Measurements from ENCODE around the gene TFEB. TPM values are rescaled to one million over a fixed set of nuclear protein-coding genes. Genes with fewer than 3 reads are reported as not detected.

TFEB gene
- total RNA-seq, 1 donor from 2014 or later, result 3.8 TPM

DNA sequence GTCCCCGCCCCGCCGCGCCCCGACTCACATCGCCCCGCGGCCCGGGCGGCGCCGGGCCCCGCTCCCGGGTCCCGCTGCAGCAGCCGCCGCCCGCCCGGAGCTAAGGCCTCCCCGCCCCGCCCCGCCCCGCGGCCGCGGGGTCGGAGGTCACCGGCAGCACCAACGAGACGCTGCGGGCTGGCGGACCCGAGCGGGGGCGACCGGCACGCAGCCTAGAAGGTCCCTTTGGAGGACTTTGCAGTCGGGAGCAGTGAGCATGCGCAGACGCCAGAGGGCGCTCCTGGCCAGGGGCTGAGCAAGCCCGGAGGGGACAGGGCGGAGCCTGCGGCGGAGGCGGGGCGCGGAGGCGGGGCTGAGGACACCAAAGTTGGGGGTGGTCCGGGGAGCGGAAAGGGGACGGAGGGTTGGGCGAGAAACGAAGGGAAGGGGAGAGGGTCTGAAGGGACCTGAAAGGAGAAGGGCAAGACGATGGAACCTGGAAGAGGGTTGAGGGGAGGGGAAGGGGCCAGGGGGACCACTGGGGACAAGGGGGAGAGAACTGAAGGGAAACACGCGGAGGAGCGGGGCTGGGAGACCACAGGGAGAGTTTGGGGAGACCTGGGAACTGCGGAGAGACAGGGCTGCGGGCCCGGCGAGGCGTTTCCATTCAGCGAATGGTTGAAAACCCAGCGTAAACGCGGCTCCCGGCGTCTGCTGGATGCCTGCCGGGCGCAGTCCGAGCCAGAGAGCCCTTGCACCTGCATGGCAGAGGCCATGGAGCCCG is 44.6 kb upstream of the TFEB start, which contains the start of gene FRS3:
TSS of gene FRS3 (minus strand) at position 113 of the 763 bp plus-strand sequence. CDS start 2,913 bp downstream, outside the sequence.
- Mint-ChIP-seq H3K27me3 (ENCODE audit: low read depth) (peaks cover 11% of the 10 kb centered on the region), H3K36me3 (peaks cover 3% of the 10 kb centered on the region), H3K4me3 (peak within 1 kb of the TSS; percentile 88), H3K9me3 (no peaks in the 10 kb centered on the region), H3K4me1 (peaks cover 24% of the 10 kb centered on the region), H3K27ac (peak within 1 kb of the TSS; percentile 88)
- DNase-seq (ENCODE audit: low spot score in 2 of 2, unreplicated experiment in 2 of 2), result peak; percentile 99 to 100
- TF ChIP-seq, protein P1, sequence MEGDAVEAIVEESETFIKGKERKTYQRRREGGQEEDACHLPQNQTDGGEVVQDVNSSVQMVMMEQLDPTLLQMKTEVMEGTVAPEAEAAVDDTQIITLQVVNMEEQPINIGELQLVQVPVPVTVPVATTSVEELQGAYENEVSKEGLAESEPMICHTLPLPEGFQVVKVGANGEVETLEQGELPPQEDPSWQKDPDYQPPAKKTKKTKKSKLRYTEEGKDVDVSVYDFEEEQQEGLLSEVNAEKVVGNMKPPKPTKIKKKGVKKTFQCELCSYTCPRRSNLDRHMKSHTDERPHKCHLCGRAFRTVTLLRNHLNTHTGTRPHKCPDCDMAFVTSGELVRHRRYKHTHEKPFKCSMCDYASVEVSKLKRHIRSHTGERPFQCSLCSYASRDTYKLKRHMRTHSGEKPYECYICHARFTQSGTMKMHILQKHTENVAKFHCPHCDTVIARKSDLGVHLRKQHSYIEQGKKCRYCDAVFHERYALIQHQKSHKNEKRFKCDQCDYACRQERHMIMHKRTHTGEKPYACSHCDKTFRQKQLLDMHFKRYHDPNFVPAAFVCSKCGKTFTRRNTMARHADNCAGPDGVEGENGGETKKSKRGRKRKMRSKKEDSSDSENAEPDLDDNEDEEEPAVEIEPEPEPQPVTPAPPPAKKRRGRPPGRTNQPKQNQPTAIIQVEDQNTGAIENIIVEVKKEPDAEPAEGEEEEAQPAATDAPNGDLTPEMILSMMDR (IDR thresholded peaks at IDR 0.05; ENCODE audit: unreplicated experiment), result peak; percentile 84

DNA sequence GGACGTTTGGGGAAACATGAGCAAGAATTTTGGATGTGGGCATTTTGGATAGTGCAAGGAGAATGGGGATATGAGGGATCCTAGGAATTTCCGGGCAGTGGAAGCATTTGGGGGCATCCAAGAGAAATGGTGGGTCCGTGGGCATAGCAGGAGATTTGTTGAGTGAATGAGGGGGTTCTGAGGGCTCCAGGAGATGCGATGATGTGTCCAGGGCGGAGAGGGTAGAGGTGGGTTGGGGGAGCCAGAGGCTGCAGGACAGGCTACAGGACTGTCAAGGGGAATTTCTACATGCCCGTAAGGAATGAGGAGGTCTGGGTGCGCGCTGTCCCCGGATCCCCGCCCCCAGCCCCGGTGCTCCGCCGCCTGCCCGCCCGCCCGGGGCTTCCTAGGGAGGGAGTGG is 43.9 kb upstream of the TFEB start:
- H3K27me3 Mint-ChIP-seq (ENCODE audit: low read depth), result peaks cover 11% of the 10 kb centered on the region
- peak overlapping the region; percentile 81 for H3K4me3 Mint-ChIP-seq
- H3K9me3 Mint-ChIP-seq, result no peaks in the 10 kb centered on the region
- H3K27ac Mint-ChIP-seq, result peak overlapping the region; percentile 60
- TF ChIP-seq, protein P1 (IDR thresholded peaks at IDR 0.05; ENCODE audit: unreplicated experiment), result no peak
- peaks cover 18% of the 10 kb centered on the region for H3K4me1 Mint-ChIP-seq
- no peak for DNase-seq (ENCODE audit: low spot score in 2 of 2, unreplicated experiment in 2 of 2)
- peaks cover 8% of the 10 kb centered on the region for H3K36me3 Mint-ChIP-seq

DNA sequence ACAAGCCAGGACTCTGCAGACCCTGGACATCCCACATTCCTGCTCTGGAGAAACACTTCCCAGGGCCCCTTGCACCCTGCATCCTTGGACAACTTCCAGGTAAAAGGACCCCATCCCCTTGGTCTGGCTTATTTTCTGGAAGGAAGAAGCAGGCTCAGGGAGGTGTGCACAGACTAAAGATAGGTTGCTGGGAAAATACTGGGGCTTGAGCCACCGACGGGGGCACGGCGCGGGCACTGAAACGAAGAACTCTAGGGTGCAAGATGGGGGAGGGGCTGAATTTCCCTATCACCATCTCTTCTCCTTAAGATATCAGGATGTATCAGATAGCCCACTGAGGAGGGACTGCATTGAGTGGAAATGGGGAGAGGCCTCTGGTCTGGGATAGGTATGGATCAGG is 43.5 kb upstream of the TFEB start:
- no peak for DNase-seq (ENCODE audit: low spot score in 2 of 2, unreplicated experiment in 2 of 2)
- Mint-ChIP-seq H3K27me3 (ENCODE audit: low read depth) (peaks cover 11% of the 10 kb centered on the region), H3K4me3 (peak overlapping the region; percentile 81), H3K9me3 (no peaks in the 10 kb centered on the region), H3K36me3 (peaks cover 12% of the 10 kb centered on the region), H3K27ac (peak overlapping the region; percentile 60), H3K4me1 (peaks cover 16% of the 10 kb centered on the region)
- TF ChIP-seq, protein P1 (IDR thresholded peaks at IDR 0.05; ENCODE audit: unreplicated experiment), result no peak

DNA sequence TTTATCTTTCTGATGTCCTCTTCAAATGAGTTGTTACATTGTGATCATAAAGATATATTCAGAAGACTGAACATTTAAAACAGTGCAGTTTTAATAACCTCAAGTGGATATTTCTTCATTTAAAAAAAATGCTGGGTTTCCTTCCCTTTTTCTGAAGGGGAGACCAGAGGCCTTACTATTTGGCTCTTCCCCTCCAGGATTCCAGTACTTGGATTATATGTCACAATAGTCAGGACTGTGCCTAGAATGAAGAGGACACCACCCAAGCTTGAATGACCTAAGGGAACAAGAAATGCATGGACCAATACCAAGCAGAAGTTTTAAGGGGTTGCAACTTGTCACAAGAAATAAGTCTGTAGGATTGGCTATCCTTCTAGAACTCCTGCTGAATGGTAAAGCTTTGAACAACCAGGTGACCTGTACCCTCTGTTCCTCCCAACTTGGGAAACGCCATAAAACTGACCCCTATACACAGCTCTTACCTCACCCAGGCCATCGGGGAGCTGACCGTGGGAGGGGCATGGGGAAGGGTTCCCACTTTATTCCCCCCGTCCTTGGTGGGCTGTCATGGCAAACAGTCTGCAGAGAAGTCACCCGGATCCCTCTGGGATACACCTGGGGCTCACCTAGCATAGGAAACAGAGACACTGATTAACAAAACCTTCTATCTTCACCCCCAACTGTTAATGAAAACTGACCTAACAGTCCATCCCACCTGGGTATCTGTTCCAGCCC is 42.3 kb upstream of the TFEB start:
- peaks cover 7% of the 10 kb centered on the region for H3K27me3 Mint-ChIP-seq (ENCODE audit: low read depth)
- no peak overlapping the region for H3K4me3 Mint-ChIP-seq
- H3K4me1 Mint-ChIP-seq, result peaks cover 16% of the 10 kb centered on the region
- DNase-seq (ENCODE audit: low spot score in 2 of 2, unreplicated experiment in 2 of 2), result no peak
- TF ChIP-seq, protein P1 (IDR thresholded peaks at IDR 0.05; ENCODE audit: unreplicated experiment), result no peak
- H3K27ac Mint-ChIP-seq, result no peak overlapping the region
- peaks cover 12% of the 10 kb centered on the region for H3K36me3 Mint-ChIP-seq
- no peaks in the 10 kb centered on the region for H3K9me3 Mint-ChIP-seq

DNA sequence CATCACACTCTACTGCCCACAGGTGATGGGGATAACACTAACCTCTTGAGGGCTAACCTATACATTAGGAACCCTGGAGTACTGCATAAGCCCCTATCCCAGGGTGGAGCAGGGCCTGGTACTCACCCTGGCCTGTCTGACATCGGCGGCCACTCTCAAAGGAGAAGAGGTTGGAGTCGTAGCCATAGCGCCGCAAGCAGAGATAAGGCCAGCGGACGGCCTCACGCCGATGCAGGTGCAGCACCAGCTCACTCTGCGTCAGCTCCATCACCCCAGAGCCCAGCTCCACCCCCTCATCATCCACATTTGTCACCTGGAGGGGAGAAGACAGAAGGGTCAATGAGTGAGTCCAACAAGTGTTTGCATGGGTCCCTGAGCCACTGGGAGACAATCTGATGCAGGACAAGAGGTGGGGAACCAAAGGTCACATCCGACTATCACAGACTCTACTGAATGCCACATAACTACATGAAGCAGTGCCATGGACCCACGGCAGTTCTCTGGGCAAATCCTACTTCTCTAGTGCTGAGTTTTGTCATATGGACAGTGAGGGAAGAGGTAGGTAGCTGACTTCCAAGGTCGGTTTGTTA is 40.0 kb upstream of the TFEB start:
- Mint-ChIP-seq H3K27ac (no peak overlapping the region), H3K27me3 (ENCODE audit: low read depth) (no peaks in the 10 kb centered on the region), H3K4me3 (no peak overlapping the region), H3K36me3 (peaks cover 24% of the 10 kb centered on the region), H3K4me1 (peaks cover 6% of the 10 kb centered on the region), H3K9me3 (no peaks in the 10 kb centered on the region)
- DNase-seq (ENCODE audit: low spot score in 2 of 2, unreplicated experiment in 2 of 2), result no peak
- TF ChIP-seq, protein P1 (IDR thresholded peaks at IDR 0.05; ENCODE audit: unreplicated experiment), result no peak

All from mesothelial cell of epicardium (in vitro differentiated cells).